Urothelium cell line (cell line): ENCODE data around the gene CDC42EP4.
"Not testable (repeated sequence)": the region's sequence is repeated elsewhere in the genome, so short reads cannot be mapped to it uniquely, and the experiment has no call there.

Experiments used
- DNase-seq: peaks from one replicate; pipeline ENCODE4 v3.0.0; 2011; ENCODE audit warnings: low spot score, mixed read lengths
- FAIRE-seq: peaks from 2 replicates; lab custom pipeline; 2011; peaks lifted over from hg19 to GRCh38; lab: Jason Lieb, UNC

CDC42EP4 gene

DNA sequence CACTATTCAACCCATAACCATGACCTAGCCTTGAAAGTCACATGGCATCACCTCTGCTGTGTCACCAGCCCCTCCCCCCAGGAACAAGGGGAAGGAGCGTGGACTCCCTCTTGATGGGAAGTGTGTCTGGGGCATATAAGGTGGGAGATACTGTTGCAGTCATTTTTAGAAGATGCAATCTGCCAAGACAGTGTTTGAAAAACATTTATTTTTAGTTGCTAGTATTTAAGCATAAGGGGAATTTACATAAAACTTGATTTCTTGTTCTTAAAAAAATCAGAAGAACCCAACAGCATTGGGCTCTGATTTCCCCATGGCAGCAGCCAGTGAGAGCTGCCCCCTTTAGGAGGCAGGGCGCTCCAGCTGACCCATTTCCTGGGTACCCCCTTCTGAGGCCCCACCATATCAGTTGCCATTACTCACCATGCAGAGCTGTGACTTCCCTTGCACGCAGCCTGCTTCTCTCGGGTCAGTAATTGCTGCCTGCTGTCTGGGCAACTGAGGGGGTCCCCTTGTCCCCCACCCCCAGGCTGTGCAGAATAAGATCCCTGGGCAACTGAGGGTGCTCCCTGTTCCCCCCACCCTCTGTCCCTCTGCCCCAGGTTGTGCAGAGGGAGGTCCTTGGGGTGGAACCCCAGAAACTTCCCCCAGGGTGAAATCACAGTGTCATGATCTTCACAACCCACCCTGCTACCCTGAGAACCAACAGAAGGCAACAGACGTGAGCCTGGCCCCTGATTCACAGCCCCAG lies 11.8 kb upstream of the CDC42EP4 start:
- FAIRE-seq (peak; percentile 73), DNase-seq (no peak)

DNA sequence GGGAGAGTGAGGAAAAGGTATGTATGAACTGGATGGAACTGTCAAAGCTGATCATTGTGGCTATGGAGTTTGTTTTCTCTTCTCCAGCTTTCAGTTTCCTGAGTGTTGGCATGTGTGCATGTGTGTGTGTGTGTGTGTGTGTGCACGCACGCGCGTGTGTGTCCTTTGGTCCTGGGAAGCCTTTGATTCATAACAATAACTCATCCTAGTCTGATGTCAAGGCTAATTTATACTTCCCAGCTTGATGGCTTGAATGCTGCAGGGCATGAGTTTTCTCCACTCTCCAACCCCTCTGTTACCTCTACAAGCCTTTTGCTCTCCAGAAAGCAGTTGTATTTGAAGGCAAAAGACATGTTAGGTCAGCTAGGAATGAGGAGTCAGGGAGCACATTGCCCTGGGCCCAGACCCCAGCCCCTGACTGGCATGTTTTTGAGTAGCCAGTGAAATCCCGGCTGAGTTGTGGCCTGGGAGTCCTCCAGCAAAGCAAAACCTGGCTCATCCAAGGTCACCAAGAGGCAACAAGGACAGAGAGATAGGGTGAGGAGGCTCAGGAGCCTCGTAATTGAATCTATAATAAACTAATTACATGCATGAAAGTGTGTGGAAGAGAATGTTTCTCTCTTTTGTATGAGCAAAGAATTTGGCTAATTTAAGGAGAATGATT lies 8.9 kb upstream of the CDC42EP4 start:
- peak; percentile 20 for FAIRE-seq
- DNase-seq = no peak

DNA sequence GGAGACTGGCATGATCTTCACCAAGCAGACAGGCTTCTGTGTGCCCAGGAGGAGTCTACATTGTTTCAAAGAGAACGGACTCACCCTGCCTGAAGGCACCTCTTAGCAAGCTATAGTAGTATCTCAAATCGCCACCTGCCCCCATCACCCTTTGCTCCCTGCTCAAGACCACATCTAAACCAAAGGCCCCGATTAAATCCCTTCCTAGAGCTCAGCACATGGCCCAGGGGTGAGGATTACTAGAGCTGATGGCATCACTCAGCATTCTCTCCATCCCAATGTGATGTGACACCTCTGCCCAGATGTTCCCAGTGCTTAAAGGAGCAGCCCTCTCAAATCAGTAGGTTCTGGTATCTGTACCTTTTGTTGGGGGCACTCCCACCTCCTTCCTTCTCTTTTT lies 8.0 kb upstream of the CDC42EP4 start:
- FAIRE-seq (no peak), DNase-seq (no peak)

DNA sequence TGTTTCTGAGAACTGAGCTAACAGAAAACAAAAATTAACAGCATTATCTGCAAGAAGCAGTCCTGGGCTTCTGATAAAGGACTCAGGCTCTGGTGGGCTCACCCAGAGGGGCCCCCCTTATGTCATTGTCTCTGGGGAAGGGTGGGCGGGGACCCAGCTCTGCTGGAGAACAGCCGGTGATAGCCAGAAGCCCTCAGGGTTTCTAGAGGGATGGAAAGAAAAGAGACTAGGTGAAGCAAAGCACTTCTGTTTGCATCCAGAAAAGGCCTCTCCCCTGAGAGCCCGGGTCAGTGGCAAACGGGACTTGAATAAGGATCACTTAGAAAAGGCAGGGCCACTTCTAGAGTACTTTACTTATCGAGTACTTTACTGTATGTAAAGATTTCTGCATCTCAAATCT lies 7.0 kb upstream of the CDC42EP4 start:
- FAIRE-seq (no peak), DNase-seq (no peak)

DNA sequence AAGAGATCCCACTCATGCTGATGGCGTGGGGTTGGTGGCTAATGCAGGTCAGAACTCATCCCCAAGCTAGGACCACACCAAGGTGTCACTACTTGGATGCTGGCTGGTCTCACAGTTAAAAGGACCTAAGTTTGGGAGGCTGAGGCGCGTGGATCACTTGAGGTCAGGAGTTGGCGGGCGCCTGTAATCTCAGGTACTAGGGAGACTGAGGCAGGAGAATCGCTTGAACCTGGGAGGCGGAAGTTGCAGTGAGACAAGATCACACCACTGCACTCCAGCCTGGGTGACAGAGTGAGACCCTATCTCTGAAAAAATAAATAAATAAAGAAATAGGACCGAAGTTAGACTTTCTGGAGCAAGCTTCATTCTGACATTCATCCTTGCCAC lies 6.6 kb upstream of the CDC42EP4 start:
- FAIRE-seq (peak; percentile 9), DNase-seq (no peak)

DNA sequence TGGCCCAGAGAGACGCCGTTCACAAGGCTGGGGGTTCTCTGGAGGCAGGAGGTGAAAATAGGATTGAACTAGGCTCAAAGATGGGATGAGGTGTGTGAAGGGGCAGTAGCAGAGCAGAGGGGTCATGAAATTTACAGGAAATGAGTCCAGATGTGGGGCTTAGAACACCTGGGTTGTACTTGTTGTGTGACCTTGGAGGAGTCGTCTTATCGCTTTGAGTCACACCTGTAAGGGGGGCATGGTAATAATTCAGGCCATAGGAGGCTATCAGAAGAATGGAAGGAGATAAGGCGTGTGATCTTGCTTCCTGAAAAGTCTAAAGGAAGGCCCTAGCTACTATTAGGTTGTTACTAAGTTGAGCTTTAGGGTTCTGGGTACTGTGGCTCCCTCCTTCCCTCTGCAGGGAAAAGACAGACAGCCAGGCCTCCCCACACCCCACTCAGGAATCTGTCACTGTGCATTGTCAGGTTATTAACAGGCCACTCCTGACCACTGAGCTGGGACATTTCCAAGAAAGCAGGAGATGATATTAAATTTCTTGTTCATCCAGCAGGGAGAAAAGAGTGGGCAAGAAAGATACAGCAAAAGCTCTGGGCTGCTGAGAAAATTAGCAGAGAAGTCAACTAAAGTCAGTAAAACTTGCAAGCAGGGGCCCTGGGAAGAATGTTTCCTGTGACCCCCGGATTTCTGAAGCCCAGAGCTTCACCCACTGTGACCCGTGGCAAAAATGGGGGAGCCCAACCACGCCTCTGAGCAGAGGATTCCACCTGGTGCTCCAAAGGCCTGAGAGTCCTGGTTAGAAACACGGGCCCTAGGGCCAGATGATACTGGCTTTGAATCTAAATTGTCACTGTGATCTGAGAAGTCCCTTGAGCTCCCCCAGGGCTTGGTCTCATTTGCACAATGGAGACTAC lies 6.0 kb upstream of the CDC42EP4 start:
- FAIRE-seq (peak; percentile 53), DNase-seq (no peak)

DNA sequence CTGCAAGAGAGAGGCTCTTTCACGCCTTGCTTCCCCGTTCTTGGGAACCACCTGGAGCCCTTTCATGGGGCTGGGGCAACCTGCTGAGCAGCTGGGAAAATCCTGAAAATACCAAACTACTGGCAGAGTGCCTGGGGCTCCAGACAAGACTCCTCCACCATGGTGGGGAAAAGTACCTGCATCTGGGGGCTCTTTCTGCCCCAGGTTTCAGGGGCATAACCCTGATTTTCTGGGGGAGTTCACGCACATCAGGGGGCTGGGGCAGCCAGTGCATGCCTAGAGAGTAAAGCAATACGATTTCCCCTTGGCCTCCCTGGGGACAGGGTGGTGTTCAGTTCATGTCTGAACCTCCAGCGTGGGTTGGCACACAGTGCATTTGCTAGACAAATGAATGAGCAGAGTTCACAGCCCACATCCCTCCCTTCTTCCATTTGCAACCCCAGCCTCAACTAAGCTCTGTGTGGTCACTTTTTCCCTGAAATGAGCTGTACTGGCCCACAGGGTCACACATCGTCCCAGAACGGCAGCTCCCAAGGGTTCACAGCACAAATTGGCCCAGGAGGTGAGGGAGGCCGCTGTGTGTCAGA lies 5.2 kb upstream of the CDC42EP4 start:
- DNase-seq (no peak), FAIRE-seq (no peak)

DNA sequence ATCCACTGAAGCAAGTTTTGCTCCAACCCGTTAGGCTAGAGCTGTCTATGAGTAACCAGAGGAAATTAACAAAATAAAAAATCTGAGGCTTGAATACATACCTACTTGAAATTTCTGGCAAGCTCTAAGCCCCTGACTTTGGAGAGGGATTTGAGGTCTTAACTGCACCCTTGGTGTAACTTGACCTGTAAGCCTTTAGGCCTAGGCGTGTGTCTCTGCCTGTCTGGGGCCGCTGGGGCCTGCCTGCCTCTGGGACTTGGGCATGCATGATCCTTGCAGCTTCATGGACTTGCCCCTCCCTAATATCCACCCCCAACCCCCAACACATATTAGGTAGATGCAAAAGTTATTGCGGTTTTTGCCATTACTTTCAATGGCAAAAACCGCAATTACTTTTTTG lies 3.7 kb upstream of the CDC42EP4 start:
- no peak for DNase-seq
- no peak for FAIRE-seq

DNA sequence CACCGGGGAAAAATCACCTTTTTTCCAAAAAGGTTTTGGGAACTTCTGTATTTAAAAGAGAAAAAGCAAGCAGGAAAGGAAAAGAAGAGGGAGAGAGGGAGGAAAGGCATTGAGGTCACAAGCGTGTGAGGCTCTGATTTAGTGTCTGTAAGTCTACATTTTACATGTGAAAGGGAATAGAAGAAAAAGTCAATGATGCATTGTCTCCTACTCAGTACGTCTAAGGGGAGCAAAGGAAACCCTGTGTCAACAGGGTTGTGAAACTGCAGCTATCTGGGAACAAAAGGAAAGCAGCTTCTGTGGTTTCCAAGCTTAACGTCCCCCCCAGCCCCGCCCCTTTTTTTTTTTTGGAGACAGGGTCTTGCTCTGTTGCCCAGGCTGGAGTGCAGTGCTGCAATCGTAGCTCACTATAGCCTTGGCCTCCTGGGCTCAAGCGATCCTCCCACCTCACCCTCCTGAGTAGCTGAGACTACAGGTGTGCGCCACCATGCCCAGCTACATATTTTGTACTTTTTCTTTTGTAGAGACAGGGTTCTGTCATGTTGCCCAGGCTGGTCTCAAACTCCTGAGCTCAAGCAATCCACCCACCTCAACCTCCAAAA lies 1.8 kb upstream of the CDC42EP4 start:
- DNase-seq (no peak), FAIRE-seq (no peak)

DNA sequence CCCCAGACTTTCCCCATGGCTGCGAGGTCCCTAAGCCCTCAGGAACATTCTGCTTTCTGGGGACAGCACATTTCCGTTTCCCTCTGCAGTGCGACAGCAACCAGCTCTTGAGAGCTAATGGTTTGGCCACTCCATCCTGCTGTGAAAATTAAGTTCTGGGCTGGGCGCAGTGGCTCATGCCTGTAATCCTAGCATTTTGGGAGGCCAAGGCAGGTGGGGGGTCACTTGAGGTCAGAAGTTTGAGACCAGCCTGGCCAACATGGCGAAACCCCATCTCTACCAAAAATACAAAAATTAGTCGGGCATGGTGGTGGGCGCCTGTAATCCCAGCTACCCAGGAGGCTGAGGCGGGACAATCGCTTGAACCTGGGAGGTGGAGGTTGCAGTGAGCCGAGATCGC lies 1.1 kb upstream of the CDC42EP4 start:
- not testable (repeated sequence) for FAIRE-seq, DNase-seq

DNA sequence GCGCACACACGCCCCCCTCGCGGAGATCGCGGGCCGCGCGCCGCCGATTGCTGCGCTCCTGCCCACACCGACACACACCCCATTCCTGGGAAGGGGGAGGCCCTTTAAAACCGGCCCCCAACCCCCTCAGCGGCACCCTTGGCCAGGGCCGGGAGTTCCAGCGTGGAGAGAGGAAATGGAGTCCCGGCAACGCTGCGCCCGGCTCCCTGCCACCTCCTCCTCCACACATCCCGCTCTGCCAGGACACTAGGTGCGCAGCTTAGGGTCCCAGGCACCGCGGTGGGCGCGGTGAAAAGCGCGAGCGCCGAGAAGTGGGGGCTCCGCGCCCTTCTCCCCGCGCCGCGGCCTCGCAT lies 397 bp downstream of the CDC42EP4 start:
- no peak for DNase-seq
- no peak for FAIRE-seq

DNA sequence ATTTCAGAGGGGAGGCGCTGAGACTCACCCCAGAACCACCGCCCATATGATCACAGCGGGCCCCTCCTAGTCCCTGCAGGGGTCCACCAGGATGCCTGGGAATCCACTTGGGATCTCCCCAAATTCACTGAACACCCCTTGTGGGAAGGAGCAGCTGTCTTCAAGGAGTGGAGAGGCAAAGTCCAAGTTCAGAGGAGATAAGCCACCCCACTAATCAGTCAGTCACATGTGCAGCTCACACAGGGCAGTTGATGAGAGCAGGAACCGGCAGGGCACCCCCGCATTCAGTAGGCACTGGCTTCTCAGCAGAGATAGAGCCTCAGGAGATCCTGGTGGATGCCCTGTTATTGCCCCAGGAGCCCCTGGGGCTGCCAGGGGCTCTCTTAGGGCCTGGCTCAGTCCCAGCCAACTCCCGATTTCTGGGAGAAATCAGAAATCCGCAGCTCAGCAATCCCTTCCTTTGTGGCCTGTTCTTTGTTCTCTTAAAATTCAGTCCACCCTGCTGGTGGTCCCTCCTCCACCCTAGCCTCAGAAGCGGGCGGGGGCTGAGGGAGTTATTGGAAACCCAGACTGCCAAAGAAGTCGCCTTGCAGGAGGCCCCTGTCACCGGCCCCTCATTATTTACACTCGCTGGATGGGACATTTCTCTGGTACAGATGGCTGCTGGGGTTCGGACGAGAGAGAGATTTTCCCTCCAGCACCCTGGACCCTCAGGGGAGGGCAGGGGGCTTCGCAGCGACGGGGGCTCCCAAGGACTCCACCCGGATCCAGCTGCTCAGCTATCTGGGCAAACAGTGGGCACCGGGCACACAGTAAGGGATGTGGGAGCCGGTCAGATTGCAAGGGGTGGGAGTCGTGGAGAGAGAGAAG lies 1.8 kb downstream of the CDC42EP4 start:
- no peak for FAIRE-seq
- no peak for DNase-seq

DNA sequence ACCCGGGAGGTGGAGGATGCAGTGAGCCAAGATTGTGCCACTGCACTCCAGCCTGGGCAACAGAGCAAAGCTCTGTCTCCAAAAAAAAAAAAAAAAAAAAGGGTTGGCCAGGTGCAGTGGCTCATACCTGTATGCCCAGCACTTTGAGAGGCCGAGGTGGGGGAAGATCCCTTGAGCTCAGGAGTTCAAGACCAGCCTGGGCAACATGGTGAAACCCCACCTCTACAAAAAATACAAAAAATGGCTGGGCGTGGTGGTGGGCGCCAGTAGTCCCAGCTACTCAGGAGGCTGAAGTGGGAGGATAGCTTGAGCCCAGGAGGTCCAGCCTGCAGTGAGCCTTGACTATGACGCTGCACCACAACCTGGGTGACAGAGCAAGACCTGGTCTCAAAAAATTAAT lies 2.8 kb downstream of the CDC42EP4 start:
- FAIRE-seq = not testable (repeated sequence)

DNA sequence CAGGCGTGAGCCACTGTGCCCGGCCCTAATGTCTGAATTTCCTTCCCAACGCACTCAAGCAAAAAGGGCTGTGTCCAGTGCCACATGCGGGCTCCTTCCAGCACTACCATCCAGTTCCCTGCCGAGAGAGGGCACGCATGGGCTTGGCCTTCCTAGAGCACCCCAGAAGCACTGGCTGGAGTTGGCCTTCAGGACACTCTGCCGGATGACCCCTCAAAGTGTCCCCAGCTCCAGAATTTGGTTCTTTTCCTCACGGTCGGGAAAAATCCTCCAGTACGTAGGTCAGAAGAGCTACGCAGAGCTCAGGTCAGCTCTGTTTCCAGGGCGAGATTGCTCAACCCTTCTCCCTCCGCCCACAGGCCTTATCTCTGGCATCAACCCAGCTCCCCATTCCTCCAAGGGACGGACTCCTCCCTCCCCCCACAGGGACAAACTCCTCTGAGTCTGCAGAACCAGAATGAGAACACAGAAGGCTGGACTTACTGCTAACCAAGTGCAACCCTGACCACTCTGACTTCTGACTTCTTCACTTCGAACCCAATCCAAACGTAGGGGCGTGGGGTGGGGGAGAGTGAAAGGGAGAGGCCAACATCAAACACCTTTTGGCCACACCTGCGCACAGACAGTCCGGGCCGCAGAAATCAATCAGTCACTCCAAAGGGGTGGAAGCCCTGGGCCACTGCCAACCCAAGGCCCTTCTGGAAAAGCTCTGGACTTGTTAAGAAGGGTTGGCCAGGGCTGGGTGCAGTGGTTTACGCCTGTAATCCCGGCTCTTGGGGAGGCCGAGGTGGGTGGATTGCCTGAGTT lies 3.6 kb downstream of the CDC42EP4 start:
- DNase-seq (peak; percentile 79), FAIRE-seq (peak; percentile 62)

More for the DNA sequence above, 2.8 kb downstream of the CDC42EP4 start:
- not testable (repeated sequence) for DNase-seq

DNA sequence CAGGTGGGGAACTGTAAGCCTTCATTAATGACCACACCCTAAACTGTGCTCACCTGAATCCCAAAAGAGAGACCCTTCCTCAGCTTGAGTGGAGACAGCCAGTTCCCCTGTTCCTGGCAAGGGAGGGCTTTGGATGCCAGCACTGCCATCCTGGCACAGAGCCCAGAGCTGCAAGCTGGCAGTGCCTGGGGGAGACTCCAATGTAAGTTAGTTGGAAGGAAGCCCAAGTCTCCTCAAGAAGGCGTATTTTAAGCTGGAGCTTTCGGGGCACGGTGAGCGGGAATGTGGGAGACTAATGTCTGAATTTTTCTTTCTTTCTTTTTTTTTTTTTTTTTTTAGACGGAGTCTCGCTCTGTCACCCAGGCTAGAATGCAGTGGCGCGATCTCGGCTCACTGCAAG lies 4.7 kb downstream of the CDC42EP4 start:
- FAIRE-seq (no peak), DNase-seq (no peak)

DNA sequence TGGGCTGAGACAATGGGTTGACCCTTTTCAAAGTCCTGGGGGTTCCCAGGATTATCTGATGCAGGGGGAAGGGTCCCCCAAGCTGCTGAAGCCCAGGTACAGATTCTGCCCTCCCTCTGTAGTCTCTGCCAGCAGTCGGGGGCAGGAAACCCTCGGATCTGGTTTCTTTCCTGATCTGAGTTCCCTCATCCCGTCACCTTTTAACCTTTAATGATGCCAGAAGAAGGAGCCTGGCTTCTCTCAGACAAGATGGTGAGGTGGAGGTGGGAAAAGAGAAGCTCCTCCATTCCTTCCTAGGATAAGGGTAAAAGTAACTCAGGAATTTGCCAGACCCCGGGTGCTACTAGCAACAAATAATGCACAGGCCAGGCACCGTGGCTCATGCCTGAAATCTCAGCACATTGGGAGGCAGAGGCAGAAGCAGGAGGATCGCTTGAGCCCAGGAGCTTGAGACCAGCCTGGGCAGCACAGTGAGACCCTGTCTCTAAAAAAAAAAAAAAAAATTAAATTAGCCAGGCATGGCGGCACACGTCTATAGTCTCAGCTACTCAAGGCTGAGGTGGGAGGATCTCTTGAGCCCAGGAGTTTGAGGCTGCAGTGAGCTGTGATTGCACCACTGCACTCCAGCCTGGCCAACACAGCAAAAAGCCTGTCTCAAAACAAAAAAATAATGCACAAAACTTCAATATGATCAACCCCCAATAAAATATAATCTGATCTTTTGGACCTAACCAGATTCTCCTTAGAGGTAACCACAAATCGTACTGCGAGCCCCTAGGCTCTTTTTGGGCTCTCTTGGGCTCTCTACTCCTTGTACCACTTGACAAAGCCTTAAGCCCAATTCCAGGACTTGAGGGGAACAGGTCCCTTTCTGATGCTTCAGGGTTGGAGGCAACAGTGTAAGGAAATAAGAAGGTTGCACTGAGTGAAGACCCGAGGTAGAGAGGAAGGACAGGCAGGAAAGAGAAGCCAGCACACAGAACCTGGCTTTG lies 5.7 kb downstream of the CDC42EP4 start:
- FAIRE-seq (no peak), DNase-seq (no peak)

DNA sequence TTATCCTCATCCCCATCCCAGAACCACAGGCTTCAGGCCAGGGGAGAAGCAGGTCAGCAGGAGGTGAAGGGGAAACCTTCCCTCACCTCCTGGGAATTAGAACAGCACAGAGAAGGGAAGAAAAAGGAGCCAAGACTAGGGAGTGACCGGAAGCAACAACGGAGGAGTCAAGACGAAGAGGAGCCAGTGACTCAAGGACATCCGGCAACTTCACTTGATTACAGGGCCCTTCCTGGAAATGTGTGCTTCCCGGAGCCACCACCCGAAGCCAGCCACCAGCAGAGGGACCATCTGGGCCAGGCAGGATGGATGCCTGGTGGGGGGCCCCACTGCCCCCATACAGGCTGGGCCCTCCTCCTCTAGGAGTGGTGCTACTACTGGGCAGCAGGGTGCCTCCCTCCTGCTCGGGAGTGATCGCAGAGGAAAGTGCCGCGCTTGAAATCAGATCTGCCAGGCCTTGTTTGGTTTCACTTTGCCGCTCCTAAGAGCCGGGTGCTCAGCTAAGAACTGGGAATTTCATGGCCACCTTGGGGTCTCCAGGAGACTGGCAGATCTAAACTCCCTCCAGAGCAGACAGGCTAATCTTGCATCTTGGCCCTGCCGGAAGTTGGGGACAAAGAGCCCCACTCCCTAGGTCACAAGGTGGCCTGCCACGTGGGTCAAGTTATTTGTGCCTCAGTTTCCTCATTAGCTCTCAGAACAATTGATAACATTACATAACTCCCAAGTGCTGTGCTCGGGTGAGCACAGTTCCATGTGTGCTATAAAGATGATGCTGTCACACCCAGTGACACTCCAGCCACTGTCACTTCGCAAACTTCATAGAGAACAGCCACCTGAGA lies 6.6 kb downstream of the CDC42EP4 start:
- FAIRE-seq (peak; percentile 78), DNase-seq (peak; percentile 82)
